GM21381 (cell line): ENCODE results near the gene CHRNA1.
A peak's percentile ranks its signal among the peaks of the same experiment; 100 is the strongest.

Experiments used
- ATAC-seq: cut with Tn5 transposase; IDR thresholded peaks from one replicate; pipeline ENCODE4 v1.9.1; 2021; ENCODE audit warnings: mild to moderate bottlenecking, moderate library complexity; ENCODE audit not compliant: unreplicated experiment

The CHRNA1 gene

GRCh38 chr2:174761837-174762236 is 2.4 kb downstream of the CHRNA1 start:
- ATAC-seq = no peak

GRCh38 chr2:174760845-174761473 is 3.3 kb downstream of the CHRNA1 start:
- no peak for ATAC-seq

- ATAC-seq = no peak
Observed at GRCh38 chr2:174759381-174760065, 4.7 kb downstream of the CHRNA1 start.

GRCh38 chr2:174756743-174757142 is 7.5 kb downstream of the CHRNA1 start:
- ATAC-seq = no peak

GRCh38 chr2:174753038-174753633 is 11.1 kb downstream of the CHRNA1 start:
- ATAC-seq = peak; percentile 14

GRCh38 chr2:174752403-174753037 is 11.8 kb downstream of the CHRNA1 start:
- peak; percentile 74 for ATAC-seq

- ATAC-seq = peak; percentile 43
Observed at GRCh38 chr2:174750923-174751441, 13.3 kb downstream of the CHRNA1 start.

GRCh38 chr2:174749793-174750192 is 14.5 kb downstream of the CHRNA1 start:
- no peak for ATAC-seq

GRCh38 chr2:174748948-174749347 is 15.3 kb downstream of the CHRNA1 start:
- no peak for ATAC-seq

GRCh38 chr2:174745142-174745541 is 19.1 kb downstream of the CHRNA1 start:
- no peak for ATAC-seq

GRCh38 chr2:174744111-174744510 is 20.2 kb downstream of the CHRNA1 start:
- ATAC-seq = no peak

- no peak for ATAC-seq
Observed at GRCh38 chr2:174740721-174741120, 23.6 kb downstream of the CHRNA1 start.

- no peak for ATAC-seq
Observed at GRCh38 chr2:174738841-174739240, 25.4 kb downstream of the CHRNA1 start.

GRCh38 chr2:174731546-174731945 is 32.7 kb downstream of the CHRNA1 start:
- no peak for ATAC-seq

GRCh38 chr2:174730698-174731018 is 33.6 kb downstream of the CHRNA1 start:
- ATAC-seq = no peak

GRCh38 chr2:174729797-174730697 is 34.2 kb downstream of the CHRNA1 start:
- no peak for ATAC-seq

- ATAC-seq = no peak
Observed at GRCh38 chr2:174728096-174728495, 36.2 kb downstream of the CHRNA1 start.

GRCh38 chr2:174726212-174726611 is 38.1 kb downstream of the CHRNA1 start:
- ATAC-seq = no peak

GRCh38 chr2:174722942-174723592 is 41.2 kb downstream of the CHRNA1 start:
- ATAC-seq = no peak

GRCh38 chr2:174719016-174719415 is 45.3 kb downstream of the CHRNA1 start:
- ATAC-seq = no peak
